Kasumi-1 (cell line): ENCODE measurements around the gene NSUN3.
"Not testable (repeated sequence)": the region's sequence is repeated elsewhere in the genome, so short reads cannot be mapped to it uniquely, and the experiment has no call there.

ENCODE experiments used
- DNase-seq, 2 experiments: peaks; one replicate each; lab custom pipeline; 2025; lab: John Stamatoyannopoulos, UW

The NSUN3 gene

GRCh38 chr3:94062513-94063404 is at the start of gene NSUN3, which contains the start of gene DHFR2:
Gene NSUN3, plus strand, starts transcription at chr3:94063061. Its CDS starts 66 bp downstream, at chr3:94063127.
Gene DHFR2, minus strand, starts transcription at chr3:94062916. Its CDS starts 1,405 bp downstream, at chr3:94061511.
- peak; percentile 96 for DNase-seq

DNA sequence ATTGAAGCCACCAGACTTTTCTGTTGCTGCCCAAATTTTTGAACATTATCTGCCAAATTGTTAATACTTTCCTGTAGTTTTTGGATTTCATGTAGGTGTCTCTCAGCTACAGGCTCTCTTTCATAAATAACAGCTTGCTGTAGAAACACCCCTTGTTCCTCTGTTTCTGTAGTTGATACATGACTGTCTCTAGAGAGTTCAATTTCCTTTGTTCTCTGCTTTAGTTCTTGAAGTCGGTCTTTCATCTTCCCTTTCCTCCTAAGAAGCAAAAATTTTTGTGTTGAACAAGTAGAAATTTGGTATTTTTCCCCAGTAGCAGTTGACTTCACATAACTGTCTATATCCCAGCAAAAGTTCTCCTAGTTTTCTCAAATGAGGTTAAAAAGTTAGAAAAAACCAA is 47.8 kb upstream of the NSUN3 start:
- DNase-seq = no peak

DNA sequence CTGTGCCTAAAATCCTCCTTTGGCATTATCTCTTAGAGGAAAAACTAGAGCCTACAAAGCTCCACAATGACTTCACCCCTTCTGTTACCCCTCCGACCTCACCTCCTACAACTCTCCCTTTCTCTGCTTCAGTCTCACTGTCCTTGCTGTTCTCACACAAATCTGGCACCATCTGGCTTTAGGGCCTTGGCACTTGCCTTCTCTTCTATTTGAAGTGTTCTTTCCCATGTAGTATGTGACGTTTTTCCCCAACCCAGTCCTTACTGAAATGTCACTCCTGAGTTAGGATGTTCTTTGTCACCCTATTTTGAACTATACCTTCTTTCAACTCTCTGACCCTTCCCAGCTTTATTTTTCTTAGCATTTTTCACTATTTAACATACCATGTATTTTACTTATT is 43.2 kb upstream of the NSUN3 start:
- DNase-seq = no peak

DNA sequence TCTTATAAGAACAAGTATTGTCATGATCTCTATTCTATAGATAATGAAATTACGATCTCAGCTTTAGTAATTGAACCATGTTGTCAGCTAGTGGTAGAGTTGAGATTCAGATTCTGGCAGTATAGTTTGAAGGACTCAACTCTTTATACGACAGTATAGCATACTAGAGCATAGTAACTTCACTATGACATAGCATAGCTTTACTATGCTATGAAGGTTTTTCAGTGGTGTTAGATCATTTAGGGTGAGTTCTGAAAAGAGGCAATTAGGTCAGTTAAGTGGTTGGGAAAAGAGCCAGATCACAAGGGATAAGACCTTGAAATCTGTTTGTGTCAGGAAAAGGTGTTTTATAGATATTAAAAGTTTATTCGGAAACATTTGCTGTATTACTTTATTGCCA is 42.6 kb upstream of the NSUN3 start:
- DNase-seq = no peak

DNA sequence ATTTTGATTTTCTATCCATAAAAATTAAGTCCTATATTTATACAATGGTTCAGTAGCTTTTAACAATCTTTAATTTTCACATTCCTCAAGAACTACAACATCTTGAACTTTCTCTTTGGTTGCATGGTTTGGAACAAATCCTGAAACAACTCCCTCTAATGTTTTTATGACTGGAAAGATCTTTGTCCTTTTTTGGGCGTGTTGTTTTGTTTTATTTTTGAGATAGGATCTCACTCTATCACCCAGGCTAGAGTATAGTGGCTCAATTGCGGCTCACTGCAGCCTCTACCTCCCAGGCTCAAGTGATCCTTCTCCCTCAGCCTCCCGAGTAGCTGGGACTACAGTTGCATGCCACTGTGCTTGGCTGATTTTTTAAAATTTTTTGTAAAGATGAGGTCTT is 38.5 kb upstream of the NSUN3 start:
- DNase-seq = no peak

DNA sequence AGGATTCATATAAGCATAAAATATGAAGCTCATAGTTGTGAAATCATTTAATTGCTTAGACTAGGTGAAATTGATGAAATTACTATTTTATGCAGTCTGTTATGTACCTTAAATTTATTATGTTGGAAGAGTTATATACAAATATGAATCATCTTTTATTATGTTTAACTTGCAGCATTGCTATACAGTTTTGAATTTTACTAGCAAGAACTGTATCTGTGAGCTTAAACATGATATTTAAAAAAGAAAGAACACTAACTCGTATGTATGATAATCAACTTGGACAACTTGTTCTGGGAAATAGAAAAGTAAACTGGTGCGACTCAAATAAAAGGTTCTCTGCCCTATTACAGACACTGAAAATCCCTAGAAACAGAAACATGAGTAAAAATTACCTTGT is 36.2 kb upstream of the NSUN3 start:
- DNase-seq = no peak

DNA sequence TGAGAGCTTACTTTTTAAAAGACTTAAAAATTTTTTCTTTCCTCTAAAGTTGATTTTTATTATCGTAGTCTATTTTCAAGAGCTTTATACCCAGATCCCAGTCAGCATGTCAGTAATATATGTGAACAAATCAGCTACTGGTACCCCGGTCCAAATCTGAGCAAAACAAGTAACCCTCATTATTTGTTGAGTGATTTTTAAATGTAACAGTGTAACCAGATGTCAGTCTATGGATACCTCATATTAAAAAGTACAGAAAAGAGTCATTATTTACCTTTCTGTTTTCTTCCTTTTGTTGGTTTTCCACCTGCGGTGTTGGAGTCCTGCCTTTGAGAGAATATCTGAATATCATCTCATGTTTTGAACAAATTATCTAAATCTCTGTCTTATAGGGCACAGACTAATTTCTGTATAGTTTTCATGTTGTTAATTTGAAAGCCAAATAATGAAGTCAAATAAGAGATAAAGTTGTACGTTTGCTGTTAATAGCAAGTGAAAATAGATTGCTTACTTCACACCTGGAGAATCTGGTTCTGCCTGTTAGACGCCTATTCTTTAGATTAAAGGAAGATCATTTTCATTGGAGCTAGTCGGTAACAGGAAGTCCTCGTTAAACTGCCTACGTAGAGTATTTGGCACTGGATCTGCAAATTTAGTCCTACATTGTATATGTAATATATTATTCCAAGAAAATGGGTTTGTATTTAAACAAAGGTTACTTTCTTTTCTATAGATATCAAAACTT is 34.6 kb upstream of the NSUN3 start, which contains the start of gene STX19:
Gene STX19 (minus strand): TSS at position 505 of the 745 bp plus-strand sequence. CDS start 13,328 bp downstream, outside the sequence.
- DNase-seq = no peak

- DNase-seq = peak; percentile 43 to 44
Observed at GRCh38 chr3:94036909-94037507, 25.9 kb upstream of the NSUN3 start.

GRCh38 chr3:94043285-94043684 is 19.6 kb upstream of the NSUN3 start:
- no peak for DNase-seq

GRCh38 chr3:94044100-94044936 is 18.5 kb upstream of the NSUN3 start:
- DNase-seq = not testable (repeated sequence)

- no peak for DNase-seq
Observed at GRCh38 chr3:94046533-94046932, 16.3 kb upstream of the NSUN3 start.

- no peak for DNase-seq
Observed at GRCh38 chr3:94049267-94049666, 13.6 kb upstream of the NSUN3 start.

- no peak for DNase-seq
Observed at GRCh38 chr3:94050546-94050945, 12.3 kb upstream of the NSUN3 start.

GRCh38 chr3:94061297-94061696 is 1.6 kb upstream of the NSUN3 start:
- DNase-seq = no peak

GRCh38 chr3:94063496-94064119 is 747 bp downstream of the NSUN3 start:
- DNase-seq = peak in 1 of 2 experiments; percentile 33

DNA sequence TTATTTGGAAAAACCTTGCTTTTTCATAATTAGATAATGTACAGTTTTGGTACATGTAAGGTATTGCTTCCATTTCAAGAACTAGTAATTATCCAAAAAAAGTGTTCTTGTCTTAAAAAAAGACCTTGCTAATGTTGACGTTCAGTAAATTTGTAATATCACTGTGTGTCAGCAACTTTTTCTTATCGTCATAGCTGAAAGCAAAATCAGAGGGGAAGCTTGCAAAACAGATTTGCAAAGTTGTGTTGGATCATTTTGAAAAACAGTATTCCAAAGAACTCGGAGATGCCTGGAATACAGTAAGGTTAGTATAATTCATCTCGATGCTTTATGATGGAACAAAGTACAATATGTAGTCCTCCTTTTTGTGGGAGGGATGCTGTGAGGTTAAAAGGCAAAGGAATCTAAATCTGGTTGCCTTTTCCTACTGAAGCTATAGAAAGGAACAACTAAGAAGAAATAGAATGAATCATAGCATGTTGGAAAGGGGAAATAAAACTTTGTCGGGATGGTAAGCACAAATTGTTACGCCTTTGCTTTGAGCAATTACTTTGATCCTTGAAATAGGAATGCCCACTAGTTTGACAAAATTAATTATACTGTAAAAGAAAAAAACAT is 1.5 kb downstream of the NSUN3 start:
- no peak for DNase-seq

DNA sequence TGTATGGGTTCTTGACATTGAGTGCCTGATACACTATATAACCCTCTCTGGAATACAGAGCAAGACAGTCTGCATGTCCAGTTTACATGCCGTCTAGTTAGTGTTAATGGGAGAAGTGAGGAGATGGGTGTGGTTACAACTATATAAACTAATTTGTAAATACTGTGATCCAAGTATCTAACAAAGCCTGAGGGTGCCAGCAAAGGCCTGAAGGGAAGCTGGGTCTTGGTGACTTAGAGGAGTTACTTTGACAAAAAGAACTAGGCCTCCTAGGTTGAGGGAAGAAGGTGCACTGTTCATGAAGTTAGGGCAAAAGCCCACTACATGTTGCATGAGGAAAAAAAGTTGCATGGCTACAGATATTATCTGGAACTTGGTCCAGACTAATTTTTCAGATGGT is 2.3 kb downstream of the NSUN3 start:
- no peak for DNase-seq

DNA sequence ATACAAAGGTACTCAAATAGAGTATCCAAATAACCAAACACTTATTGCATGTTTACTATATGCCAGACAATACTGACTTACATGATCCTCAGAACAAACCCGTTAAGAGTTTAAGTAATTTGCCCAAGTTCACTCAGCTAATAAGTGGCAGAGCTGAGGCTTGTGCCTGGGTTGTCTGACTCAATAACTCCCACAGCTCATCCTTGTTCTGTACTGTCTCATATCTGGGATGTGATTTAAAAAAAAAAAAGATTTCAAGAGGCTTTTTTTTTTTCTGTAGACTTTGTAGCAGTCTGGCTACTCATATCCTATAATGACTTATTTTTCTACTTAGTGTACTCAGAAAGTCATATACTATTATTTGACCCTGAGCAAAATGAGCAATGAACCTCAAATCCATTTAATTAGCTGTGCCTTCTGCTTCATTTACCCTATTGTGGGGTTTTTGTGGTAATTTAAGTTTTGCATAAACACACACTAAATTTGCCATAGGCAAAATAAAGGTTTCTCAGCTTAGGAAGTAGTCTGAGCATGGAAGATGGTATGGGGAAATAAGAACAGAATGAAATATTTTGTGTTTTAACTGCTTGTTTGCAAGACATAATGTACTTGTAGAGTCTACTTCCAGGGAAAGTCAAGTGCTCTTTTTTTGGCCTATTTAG is 3.1 kb downstream of the NSUN3 start:
- DNase-seq = no peak

- no peak for DNase-seq
Observed at GRCh38 chr3:94066506-94067500, 3.9 kb downstream of the NSUN3 start.
